A549 (cell line): ENCODE measurements around the gene DTNA. TPM values are rescaled to one million over a fixed set of nuclear protein-coding genes. Genes with fewer than 3 reads are reported as not detected.

Experiments used
- ATAC-seq, 2 experiments: fragments of 200-7000 bp in 1 of 2; fragments of >200 bp in 1 of 2; cut with Nextera tagmentation in 1 of 2; cut with Tn5 transposase in 1 of 2; 3 replicates each; pipeline versions ENCODE4 v1.8.0 to v1.9.1; 2018 to 2020; ENCODE audit warnings: mild to moderate bottlenecking in 1 of 2, moderate library complexity in 1 of 2
- CTCF ChIA-PET: fragments of 300-600 bp; sonication (Branson Sonifier 250); formaldehyde crosslinking; extraction: SDS; loops from one replicate; lab custom pipeline; 2021; ENCODE audit warnings: antibody characterized with exemption, inconsistent platforms; lab: Yijun Ruan, JAX
- POLR2A ChIA-PET: fragments of 350-600 bp; formaldehyde crosslinking; extraction: SDS; loops from one replicate; lab custom pipeline; 2021; ENCODE audit warnings: antibody characterized with exemption, inconsistent platforms; lab: Yijun Ruan, JAX
- DNase-seq, 2 experiments: peaks; one replicate each; pipeline versions ENCODE4 v3.0.0 to v3.0.0-alpha.2; 2011 to 2016; ENCODE audit warnings: low read depth in 1 of 2, low spot score in 1 of 2
- FAIRE-seq: peaks from 2 replicates; lab custom pipeline; 2011; peaks lifted over from hg19 to GRCh38; lab: Jason Lieb, UNC
- H3K27ac ChIP-seq, 2 experiments: fragments of >200 bp; sonication (Bioruptor Twin); formaldehyde crosslinking; 3 replicates each; pipeline ENCODE4 v1.5.1; 2016 to 2017
- H3K4me1 ChIP-seq: fragments of >200 bp; sonication (Bioruptor Twin); formaldehyde crosslinking; 3 replicates; pipeline ENCODE4 v1.6.1; 2016
- H3K4me2 ChIP-seq: fragments of >200 bp; sonication (Bioruptor Twin); formaldehyde crosslinking; 3 replicates; pipeline ENCODE4 v1.6.1; 2016
- H3K4me3 ChIP-seq: fragments of >200 bp; sonication (Bioruptor Twin); formaldehyde crosslinking; 3 replicates; pipeline ENCODE4 v1.5.1; 2016
- H3K9me3 ChIP-seq: fragments of >200 bp; sonication (Bioruptor Twin); formaldehyde crosslinking; 3 replicates; pipeline ENCODE4 v1.6.1; 2016
- CBX2 ChIP-seq: fragments of 200-600 bp; sonication (generic); IDR thresholded peaks from 2 replicates; pipeline ENCODE4 v1.6.1; 2016; ENCODE audit warnings: low read depth, mild to moderate bottlenecking, borderline replicate concordance
- CEBPB ChIP-seq, 2 experiments: fragments of >200 bp in 1 of 2; sonication (Bioruptor Twin) in 1 of 2; formaldehyde crosslinking in 1 of 2; IDR thresholded peaks; 2 replicates each; pipeline ENCODE4 v1.6.1; 2012 to 2016
- ESRRA ChIP-seq: fragments of 150-350 bp; IDR thresholded peaks from 2 replicates; pipeline ENCODE4 v1.6.1; 2014; ENCODE audit warnings: mild to moderate bottlenecking, low read length, borderline replicate concordance
- FOSB ChIP-seq: fragments of 250-450 bp; sonication (Bioruptor Pico); IDR thresholded peaks from 2 replicates; pipeline ENCODE4 v1.5.0; 2020; ENCODE audit warnings: mild to moderate bottlenecking, moderate library complexity
- FOSL2 ChIP-seq, 2 experiments: fragments of 450-650 bp in 1 of 2; fragments of >200 bp in 1 of 2; sonication (Bioruptor Twin) in 1 of 2; formaldehyde crosslinking; IDR thresholded peaks; 2 replicates each; pipeline versions ENCODE4 v1.5.0 to v1.6.1; 2016 to 2020; ENCODE audit warnings: mild to moderate bottlenecking in 1 of 2, moderate library complexity in 1 of 2
- HEYL ChIP-seq: fragments of 250-450 bp; sonication (Bioruptor Pico); IDR thresholded peaks from 2 replicates; pipeline ENCODE4 v1.8.0; 2021; ENCODE audit warnings: mild to moderate bottlenecking, moderate library complexity
- HOXB13 ChIP-seq: fragments of 250-450 bp; sonication (Bioruptor Pico); IDR thresholded peaks from 2 replicates; pipeline ENCODE4 v1.5.0; 2020; ENCODE audit warnings: low read depth, mild to moderate bottlenecking, moderate library complexity
- HOXB5 ChIP-seq: fragments of 250-450 bp; sonication (Bioruptor Pico); IDR thresholded peaks from 2 replicates; pipeline ENCODE4 v1.5.0; 2020; ENCODE audit warnings: mild to moderate bottlenecking, moderate library complexity
- JUNB ChIP-seq: fragments of >200 bp; sonication (Bioruptor Twin); formaldehyde crosslinking; IDR thresholded peaks from 2 replicates; pipeline ENCODE4 v1.6.1; 2016
- KDM1A ChIP-seq: fragments of 200-600 bp; sonication (generic); IDR thresholded peaks from 2 replicates; pipeline ENCODE4 v1.6.1; 2016; ENCODE audit warnings: low read depth, mild to moderate bottlenecking
- KDM5A ChIP-seq: fragments of 200-600 bp; sonication (generic); IDR thresholded peaks from 2 replicates; pipeline ENCODE4 v1.6.1; 2016; ENCODE audit warnings: antibody characterized with exemption, mild to moderate bottlenecking
- MAZ ChIP-seq: fragments of 150-350 bp; IDR thresholded peaks from 2 replicates; pipeline ENCODE4 v1.6.1; 2014; ENCODE audit warnings: antibody characterized with exemption, low read depth, low read length, borderline replicate concordance
- MYC ChIP-seq: IDR thresholded peaks from 2 replicates; pipeline ENCODE4 v1.6.1; 2012; ENCODE audit warnings: mild to moderate bottlenecking, inconsistent platforms, low read length, improper control_type of control experiment, borderline replicate concordance
- NFE2L2 ChIP-seq: fragments of 150-350 bp; conservative IDR thresholded peaks from 2 replicates; pipeline ENCODE4 v1.6.1; 2014; ENCODE audit warnings: low read length
- NR3C1 ChIP-seq: fragments of >200 bp; sonication (Bioruptor Twin); formaldehyde crosslinking; IDR thresholded peaks from 3 replicates; pipeline ENCODE4 v1.6.1; 2017
- PBX3 ChIP-seq: IDR thresholded peaks from 2 replicates; pipeline ENCODE4 v1.6.1; 2012
- POLR2AphosphoS2 ChIP-seq: conservative IDR thresholded peaks from 2 replicates; pipeline ENCODE4 v1.6.1; 2012; ENCODE audit warnings: low read length, improper control_type of control experiment, inconsistent platforms
- RAD21 ChIP-seq, 2 experiments: fragments of >200 bp in 1 of 2; sonication (Bioruptor Twin) in 1 of 2; formaldehyde crosslinking in 1 of 2; IDR thresholded peaks in 1 of 2; conservative IDR thresholded peaks in 1 of 2; 2 replicates in 1 of 2; 3 replicates in 1 of 2; pipeline ENCODE4 v1.6.1; 2012 to 2018; ENCODE audit warnings: inconsistent platforms in 1 of 2
- RNF2 ChIP-seq: fragments of 200-600 bp; sonication (generic); IDR thresholded peaks from 2 replicates; pipeline ENCODE4 v1.6.1; 2016; ENCODE audit warnings: low read depth, mild to moderate bottlenecking, antibody characterized with exemption, moderate library complexity, borderline replicate concordance
- SREBF2 ChIP-seq: fragments of 450-650 bp; IDR thresholded peaks from 2 replicates; pipeline ENCODE4 v1.6.1; 2014; ENCODE audit warnings: mild to moderate bottlenecking, moderate library complexity
- USF2 ChIP-seq: fragments of 450-650 bp; IDR thresholded peaks from 2 replicates; pipeline ENCODE4 v1.6.1; 2014; ENCODE audit warnings: antibody characterized with exemption
- ZC3H11A ChIP-seq: fragments of 450-650 bp; IDR thresholded peaks from 2 replicates; pipeline ENCODE4 v1.6.1; 2014; ENCODE audit warnings: antibody characterized with exemption, mild to moderate bottlenecking
- ZFP36 ChIP-seq: fragments of 450-650 bp; IDR thresholded peaks from 2 replicates; pipeline ENCODE4 v1.6.1; 2014; ENCODE audit warnings: borderline replicate concordance; ENCODE audit not compliant: partially characterized antibody
- WGBS: methylation state at CpG from one replicate; pipeline ENCODE4 v1.1.6; 2017; ENCODE audit errors: missing lambda C conversion rate; 5-methylcytosine and 5-hydroxymethylcytosine counted together
- polyA plus RNA-seq, 4 experiments: library from polyadenylated mRNA; depleted of rRNA in 3 of 4; stranded (reverse); fragments of >200 nt; fragmentation: RNase III in 1 of 4; extraction: RNeasy Plus Mini Kit Qiagen cat#74134 plus additional on column Dnase treatment in 1 of 4; gene quantifications; 2 replicates in 3 of 4; 3 replicates in 1 of 4; pipeline ENCODE4 v1.2.3, GENCODE V29; 2011 to 2017
- TF ChIP-seq, protein P1 (sequence below): fragments of 250-450 bp; sonication (Bioruptor Pico); IDR thresholded peaks from 2 replicates; pipeline ENCODE4 v1.5.0; 2021; ENCODE audit warnings: mild to moderate bottlenecking, moderate library complexity, borderline replicate concordance
- TF ChIP-seq, protein P2 (sequence below): fragments of >200 bp; sonication (Bioruptor Twin); formaldehyde crosslinking; IDR thresholded peaks from 2 replicates; pipeline ENCODE4 v1.6.1; 2016
- TF ChIP-seq, protein P3 (sequence below): fragments of >200 bp; sonication (Bioruptor Twin); formaldehyde crosslinking; IDR thresholded peaks from 3 replicates; pipeline ENCODE4 v1.5.1; 2016

DTNA gene
- polyA plus RNA-seq, 2 of the 4 experiments (the other 2 are of a cell fraction), result 0.12 TPM; not detected in 1

- Histone ChIP-seq H3K4me1 (no peaks in the 10 kb centered on the region), H3K9me3 (no peaks in the 10 kb centered on the region), H3K27ac (no peak overlapping the region), H3K4me3 (no peak overlapping the region), H3K4me2 (no peak overlapping the region)
- POLR2A ChIA-PET, result no interaction called here
- WGBS, result 18% methylated on average over 5 of the region's 5 CpGs
- TF ChIP-seq KDM5A (no peak), CEBPB (IDR thresholded peaks at IDR 0.05) (no peak), ZC3H11A (no peak), RAD21 (conservative IDR thresholded peaks at IDR 0.05 in 1 of 2, IDR thresholded peaks at IDR 0.05 in 1 of 2) (no peak), PBX3 (no peak), FOSB (CRISPR knock-in tag) (no peak), MAZ (no peak), SREBF2 (no peak), JUNB (no peak), CBX2 (no peak), RNF2 (no peak), ESRRA (no peak), USF2 (no peak), HOXB5 (CRISPR knock-in tag) (no peak), NFE2L2 (no peak), NR3C1 (no peak), MYC (no peak)
- TF ChIP-seq, protein P1, sequence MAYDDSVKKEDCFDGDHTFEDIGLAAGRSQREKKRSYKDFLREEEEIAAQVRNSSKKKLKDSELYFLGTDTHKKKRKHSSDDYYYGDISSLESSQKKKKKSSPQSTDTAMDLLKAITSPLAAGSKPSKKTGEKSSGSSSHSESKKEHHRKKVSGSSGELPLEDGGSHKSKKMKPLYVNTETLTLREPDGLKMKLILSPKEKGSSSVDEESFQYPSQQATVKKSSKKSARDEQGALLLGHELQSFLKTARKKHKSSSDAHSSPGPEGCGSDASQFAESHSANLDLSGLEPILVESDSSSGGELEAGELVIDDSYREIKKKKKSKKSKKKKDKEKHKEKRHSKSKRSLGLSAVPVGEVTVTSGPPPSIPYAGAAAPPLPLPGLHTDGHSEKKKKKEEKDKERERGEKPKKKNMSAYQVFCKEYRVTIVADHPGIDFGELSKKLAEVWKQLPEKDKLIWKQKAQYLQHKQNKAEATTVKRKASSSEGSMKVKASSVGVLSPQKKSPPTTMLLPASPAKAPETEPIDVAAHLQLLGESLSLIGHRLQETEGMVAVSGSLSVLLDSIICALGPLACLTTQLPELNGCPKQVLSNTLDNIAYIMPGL (CRISPR knock-in tag), result no peak
- TF ChIP-seq, protein P2, sequence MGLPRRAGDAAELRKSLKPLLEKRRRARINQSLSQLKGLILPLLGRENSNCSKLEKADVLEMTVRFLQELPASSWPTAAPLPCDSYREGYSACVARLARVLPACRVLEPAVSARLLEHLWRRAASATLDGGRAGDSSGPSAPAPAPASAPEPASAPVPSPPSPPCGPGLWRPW, result no peak
- TF ChIP-seq, protein P3, sequence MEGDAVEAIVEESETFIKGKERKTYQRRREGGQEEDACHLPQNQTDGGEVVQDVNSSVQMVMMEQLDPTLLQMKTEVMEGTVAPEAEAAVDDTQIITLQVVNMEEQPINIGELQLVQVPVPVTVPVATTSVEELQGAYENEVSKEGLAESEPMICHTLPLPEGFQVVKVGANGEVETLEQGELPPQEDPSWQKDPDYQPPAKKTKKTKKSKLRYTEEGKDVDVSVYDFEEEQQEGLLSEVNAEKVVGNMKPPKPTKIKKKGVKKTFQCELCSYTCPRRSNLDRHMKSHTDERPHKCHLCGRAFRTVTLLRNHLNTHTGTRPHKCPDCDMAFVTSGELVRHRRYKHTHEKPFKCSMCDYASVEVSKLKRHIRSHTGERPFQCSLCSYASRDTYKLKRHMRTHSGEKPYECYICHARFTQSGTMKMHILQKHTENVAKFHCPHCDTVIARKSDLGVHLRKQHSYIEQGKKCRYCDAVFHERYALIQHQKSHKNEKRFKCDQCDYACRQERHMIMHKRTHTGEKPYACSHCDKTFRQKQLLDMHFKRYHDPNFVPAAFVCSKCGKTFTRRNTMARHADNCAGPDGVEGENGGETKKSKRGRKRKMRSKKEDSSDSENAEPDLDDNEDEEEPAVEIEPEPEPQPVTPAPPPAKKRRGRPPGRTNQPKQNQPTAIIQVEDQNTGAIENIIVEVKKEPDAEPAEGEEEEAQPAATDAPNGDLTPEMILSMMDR, result no peak
- ATAC-seq, result no peak
- no peak for FAIRE-seq
- DNase-seq, result no peak
- CTCF ChIA-PET, result no interaction called here
Measured at GRCh38 chr18:34803877-34804400, 93.8 kb downstream of the DTNA start.

DNA sequence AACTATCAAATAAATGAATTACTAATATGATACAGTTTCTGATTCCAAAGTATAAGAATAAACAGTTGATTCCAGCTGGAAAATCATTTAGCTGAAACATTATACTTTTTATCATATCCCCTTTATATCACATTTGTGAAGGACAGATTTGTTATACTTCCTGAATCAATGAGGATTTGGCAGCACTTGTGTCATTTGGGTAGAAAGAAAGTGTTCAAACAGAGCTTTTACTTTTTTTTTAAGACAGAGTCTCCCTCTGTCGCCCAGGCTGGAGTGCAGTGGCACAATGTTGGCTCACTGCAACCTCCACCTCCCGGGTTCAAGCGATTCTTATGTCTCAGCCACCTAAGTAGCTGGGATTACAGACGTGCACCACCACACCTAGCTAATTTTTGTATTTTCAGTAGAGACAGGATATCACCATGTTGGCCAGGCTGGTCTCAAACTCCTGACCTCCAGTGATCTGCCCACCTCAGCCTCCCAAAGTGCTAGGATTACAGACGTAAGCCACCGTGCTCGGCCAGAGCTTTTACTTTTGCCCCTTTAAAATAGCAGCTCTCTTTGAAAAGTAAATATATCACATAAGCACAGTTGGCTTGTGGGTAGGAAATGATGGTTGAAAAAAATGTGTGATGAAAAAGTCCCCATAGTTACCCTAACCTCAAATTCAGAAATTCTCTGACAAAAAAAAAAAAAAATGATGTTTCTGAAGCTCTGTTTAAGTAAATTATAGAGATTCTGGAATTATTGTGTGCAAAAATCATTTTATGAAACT, 95.2 kb downstream of the DTNA start:
- CTCF ChIA-PET, result no interaction called here
- 31% methylated on average over 7 of the region's 7 CpGs for WGBS
- H3K4me2 ChIP-seq, result no peak overlapping the region
- no peak overlapping the region for H3K4me3 ChIP-seq
- DNase-seq (no peak), FAIRE-seq (no peak), ATAC-seq (no peak)
- POLR2A ChIA-PET, result no interaction called here
- no peaks in the 10 kb centered on the region for H3K9me3 ChIP-seq
- no peaks in the 10 kb centered on the region for H3K4me1 ChIP-seq
- no peak overlapping the region for H3K27ac ChIP-seq
- TF ChIP-seq HOXB5 (CRISPR knock-in tag) (no peak), HEYL (CRISPR knock-in tag) (no peak), HOXB13 (CRISPR knock-in tag) (no peak), ZFP36 (no peak), POLR2AphosphoS2 (no peak), KDM1A (no peak), CBX2 (no peak), FOSL2 (IDR thresholded peaks at IDR 0.05) (no peak), FOSL2 (CRISPR knock-in tag; IDR thresholded peaks at IDR 0.05) (no peak)
- TF ChIP-seq, protein P3, result no peak
- TF ChIP-seq, protein P1 (CRISPR knock-in tag), result no peak
